Measurements from ENCODE around the gene VWCE. TPM values are rescaled to one million over a fixed set of nuclear protein-coding genes. Genes with fewer than 3 reads are reported as not detected.

The VWCE gene, protein sequence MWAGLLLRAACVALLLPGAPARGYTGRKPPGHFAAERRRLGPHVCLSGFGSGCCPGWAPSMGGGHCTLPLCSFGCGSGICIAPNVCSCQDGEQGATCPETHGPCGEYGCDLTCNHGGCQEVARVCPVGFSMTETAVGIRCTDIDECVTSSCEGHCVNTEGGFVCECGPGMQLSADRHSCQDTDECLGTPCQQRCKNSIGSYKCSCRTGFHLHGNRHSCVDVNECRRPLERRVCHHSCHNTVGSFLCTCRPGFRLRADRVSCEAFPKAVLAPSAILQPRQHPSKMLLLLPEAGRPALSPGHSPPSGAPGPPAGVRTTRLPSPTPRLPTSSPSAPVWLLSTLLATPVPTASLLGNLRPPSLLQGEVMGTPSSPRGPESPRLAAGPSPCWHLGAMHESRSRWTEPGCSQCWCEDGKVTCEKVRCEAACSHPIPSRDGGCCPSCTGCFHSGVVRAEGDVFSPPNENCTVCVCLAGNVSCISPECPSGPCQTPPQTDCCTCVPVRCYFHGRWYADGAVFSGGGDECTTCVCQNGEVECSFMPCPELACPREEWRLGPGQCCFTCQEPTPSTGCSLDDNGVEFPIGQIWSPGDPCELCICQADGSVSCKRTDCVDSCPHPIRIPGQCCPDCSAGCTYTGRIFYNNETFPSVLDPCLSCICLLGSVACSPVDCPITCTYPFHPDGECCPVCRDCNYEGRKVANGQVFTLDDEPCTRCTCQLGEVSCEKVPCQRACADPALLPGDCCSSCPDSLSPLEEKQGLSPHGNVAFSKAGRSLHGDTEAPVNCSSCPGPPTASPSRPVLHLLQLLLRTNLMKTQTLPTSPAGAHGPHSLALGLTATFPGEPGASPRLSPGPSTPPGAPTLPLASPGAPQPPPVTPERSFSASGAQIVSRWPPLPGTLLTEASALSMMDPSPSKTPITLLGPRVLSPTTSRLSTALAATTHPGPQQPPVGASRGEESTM
- total RNA-seq: 4.1 TPM

DNA sequence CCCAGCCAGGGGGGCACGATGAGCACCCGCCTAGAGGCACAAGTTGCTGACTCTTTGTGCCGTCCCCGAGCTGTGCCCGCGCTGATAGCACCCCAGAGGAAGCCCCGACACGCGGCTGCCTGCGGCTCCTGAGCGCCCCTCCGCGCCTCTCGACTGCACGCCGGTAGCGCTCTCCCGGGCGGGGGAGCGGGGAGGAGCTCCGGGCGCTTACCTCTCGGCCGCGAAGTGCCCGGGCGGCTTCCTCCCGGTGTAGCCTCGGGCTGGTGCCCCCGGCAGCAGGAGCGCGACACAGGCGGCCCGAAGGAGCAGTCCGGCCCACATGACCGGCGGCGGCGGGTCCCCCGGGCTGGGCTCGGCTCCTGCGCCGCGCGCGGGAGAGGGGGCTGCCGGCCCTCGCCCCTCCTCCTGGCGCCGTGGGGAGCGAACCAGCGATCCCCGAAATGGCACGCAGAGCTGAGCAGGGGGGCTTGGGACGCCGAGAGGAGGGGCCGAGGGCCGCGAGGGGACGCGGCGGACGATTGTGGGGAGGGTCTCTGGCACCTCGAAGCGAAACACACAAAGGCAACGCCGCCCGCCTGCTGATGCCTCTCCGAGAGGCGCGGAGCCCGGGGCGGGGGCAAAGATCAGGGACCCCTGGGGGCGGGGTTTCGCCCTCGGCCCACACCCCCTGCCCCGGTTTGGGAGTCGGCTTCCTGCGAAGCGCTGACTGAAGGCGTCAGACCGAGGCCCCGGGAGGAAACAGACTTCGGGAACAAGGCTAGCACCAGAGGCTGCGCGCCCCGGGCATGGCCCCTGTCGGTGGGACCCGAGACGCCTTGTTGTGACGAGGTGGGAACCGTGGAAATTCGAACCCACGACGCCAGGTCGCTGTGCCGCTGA, at the start of gene VWCE:
Gene VWCE (minus strand): TSS at position 600 of the 879 bp plus-strand sequence. CDS start 279 bp downstream, at position 321.
- peak; percentile 57 for DNase-seq (ENCODE audit: low spot score)

GRCh38 chr11:61343792-61344745, 49.0 kb upstream of the VWCE start:
- no peak for DNase-seq (ENCODE audit: low spot score)

DNA sequence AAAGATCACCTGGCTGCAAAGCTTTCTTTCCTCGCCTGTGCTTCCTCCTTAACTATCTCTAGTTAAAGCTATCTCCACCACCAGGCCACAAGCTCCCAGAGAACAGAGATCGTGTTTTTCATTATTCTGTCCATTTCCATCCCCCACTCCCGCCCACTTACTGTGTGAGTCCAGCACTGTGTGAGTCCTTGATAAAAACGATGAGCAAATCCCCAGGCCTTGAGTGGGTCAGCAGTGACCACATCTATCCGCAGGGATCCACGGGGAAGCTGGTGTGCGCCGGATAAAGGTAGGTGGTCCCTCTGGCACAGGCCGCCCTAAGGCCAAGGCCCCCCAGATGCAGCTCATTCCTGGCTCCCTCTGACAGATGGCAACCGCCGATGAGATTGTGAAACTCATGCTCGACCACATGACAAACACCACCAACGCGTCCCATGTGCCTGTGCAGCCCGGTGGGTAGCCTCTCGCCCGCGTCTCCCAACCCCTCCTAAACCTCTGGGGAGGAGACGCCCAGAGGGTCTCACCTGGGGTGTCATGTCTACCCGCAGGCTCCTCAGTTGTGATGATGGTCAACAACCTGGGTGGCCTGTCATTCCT, 47.2 kb upstream of the VWCE start:
- no peak for DNase-seq (ENCODE audit: low spot score)

- DNase-seq (ENCODE audit: low spot score): no peak
These were observed 46.6 kb upstream of the VWCE start for GRCh38 chr11:61341706-61342105.

- no peak for DNase-seq (ENCODE audit: low spot score)
These were observed 45.9 kb upstream of the VWCE start for GRCh38 chr11:61340979-61341378.

DNA sequence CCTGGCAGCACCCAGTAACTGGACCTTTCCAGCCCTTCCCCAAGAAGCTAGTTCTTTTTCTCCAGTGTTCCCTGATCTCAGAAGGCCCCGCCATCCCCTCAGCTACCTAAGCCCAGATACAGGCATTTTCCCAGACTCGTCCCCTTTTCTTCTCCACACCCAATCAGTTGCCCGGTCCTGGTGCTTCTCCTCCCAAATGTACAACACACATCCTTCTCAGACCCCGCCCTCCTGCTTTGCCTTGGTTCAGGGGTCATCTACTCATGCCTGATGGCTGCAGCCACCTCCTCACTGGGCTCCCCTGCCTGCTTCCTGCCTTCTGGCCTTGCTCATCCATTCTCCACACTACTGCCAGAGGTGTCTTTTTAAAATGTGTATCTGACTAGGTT, 44.4 kb upstream of the VWCE start:
- DNase-seq (ENCODE audit: low spot score): no peak

DNA sequence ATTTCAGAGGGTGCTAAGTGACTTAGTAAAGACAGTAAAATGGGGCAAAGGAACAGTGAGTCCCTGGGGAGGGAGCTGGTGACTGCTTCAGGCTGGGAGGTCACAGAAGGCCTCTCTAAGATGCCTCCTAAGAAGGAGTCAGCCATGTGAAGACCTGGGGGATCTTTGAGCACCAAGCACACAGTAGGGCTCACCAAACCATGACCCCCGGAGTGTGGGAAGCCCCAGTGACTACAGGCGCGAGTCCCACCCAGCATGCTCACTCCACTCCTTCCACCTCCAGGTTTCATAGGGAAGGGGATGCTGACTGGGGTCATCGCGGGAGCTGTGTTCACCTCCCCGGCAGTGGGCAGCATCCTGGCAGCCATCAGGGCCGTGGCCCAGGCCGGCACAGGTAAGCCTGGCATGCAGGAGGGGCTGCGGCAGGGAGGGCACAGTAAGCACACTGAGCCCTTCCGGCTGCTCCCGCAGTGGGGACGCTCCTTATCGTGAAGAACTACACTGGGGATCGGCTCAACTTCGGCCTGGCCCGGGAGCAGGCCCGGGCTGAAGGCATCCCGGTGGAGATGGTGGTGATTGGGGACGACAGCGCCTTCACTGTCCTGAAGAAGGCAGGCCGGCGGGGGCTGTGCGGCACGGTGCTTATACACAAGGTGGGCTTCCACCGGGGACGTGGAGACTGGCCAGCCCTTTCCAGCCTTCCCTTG, 43.8 kb upstream of the VWCE start:
- DNase-seq (ENCODE audit: low spot score): no peak

- DNase-seq (ENCODE audit: low spot score): no peak
These were observed 42.8 kb upstream of the VWCE start for GRCh38 chr11:61337706-61338470.

GRCh38 chr11:61336171-61336935, 41.2 kb upstream of the VWCE start:
- DNase-seq (ENCODE audit: low spot score): peak; percentile 82

GRCh38 chr11:61335355-61335710, 40.2 kb upstream of the VWCE start:
- no peak for DNase-seq (ENCODE audit: low spot score)

GRCh38 chr11:61334434-61335354, 39.6 kb upstream of the VWCE start:
- no peak for DNase-seq (ENCODE audit: low spot score)

GRCh38 chr11:61333550-61334433, 38.7 kb upstream of the VWCE start:
- DNase-seq (ENCODE audit: low spot score): no peak

GRCh38 chr11:61332797-61333549, 37.9 kb upstream of the VWCE start, which contains the start of the genes DDB1 and TKFC:
Gene DDB1, minus strand, starts transcription at chr11:61333105. Its CDS starts 137 bp downstream, at chr11:61332968.
Gene TKFC, plus strand, starts transcription at chr11:61333228. Its CDS starts 1,501 bp downstream, at chr11:61334729.
- DNase-seq (ENCODE audit: low spot score): peak; percentile 97

GRCh38 chr11:61332281-61332796, 37.2 kb upstream of the VWCE start:
- DNase-seq (ENCODE audit: low spot score): no peak

GRCh38 chr11:61331651-61332050, 36.5 kb upstream of the VWCE start:
- no peak for DNase-seq (ENCODE audit: low spot score)

All from ureter (tissue), 1 donor.